HK-2 (cell line): ENCODE data around the gene SNAP47.

Experiments used
- DNase-seq: peaks from one replicate; pipeline ENCODE4 v3.0.0-alpha.2; 2018; ENCODE audit not compliant: unreplicated experiment

The SNAP47 gene

GRCh38 chr1:227797625-227798024 lies 62.4 kb downstream of the SNAP47 start:
- no peak for DNase-seq

- DNase-seq: no peak
Observed at GRCh38 chr1:227798078-227798802, 63.0 kb downstream of the SNAP47 start.

- DNase-seq: no peak
Observed at GRCh38 chr1:227799756-227800155, 64.5 kb downstream of the SNAP47 start.

GRCh38 chr1:227803933-227804332 lies 68.7 kb downstream of the SNAP47 start:
- DNase-seq: no peak

- DNase-seq: no peak
Observed at GRCh38 chr1:227805606-227806197, 70.5 kb downstream of the SNAP47 start.

- no peak for DNase-seq
Observed at GRCh38 chr1:227808566-227808965, 73.3 kb downstream of the SNAP47 start.

- no peak for DNase-seq
Observed at GRCh38 chr1:227809026-227809425, 73.8 kb downstream of the SNAP47 start.

- no peak for DNase-seq
Observed at GRCh38 chr1:227813962-227814361, 78.7 kb downstream of the SNAP47 start.

- no peak for DNase-seq
Observed at GRCh38 chr1:227815468-227816409, 80.5 kb downstream of the SNAP47 start, which contains the start of gene PRSS38. TSS of gene PRSS38 (plus strand) at chr1:227815675. CDS start at chr1:227815717, 42 bp downstream.

GRCh38 chr1:227816750-227817446 lies 81.7 kb downstream of the SNAP47 start:
- DNase-seq: no peak

- DNase-seq: no peak
Observed at GRCh38 chr1:227823537-227823936, 88.3 kb downstream of the SNAP47 start.

- DNase-seq: no peak
Observed at GRCh38 chr1:227824204-227824603, 89.0 kb downstream of the SNAP47 start.

GRCh38 chr1:227828786-227829185 lies 93.6 kb downstream of the SNAP47 start:
- no peak for DNase-seq
